ENCODE measurements around the gene HSF2BP.

- TF ChIP-seq CREB1 (IDR thresholded peaks at IDR 0.05) = no peak
- TF ChIP-seq EZH2 (IDR thresholded peaks at IDR 0.05; ENCODE audit: low read depth, low read length, severe bottlenecking) = no peak
- no peak for TF ChIP-seq JUND (IDR thresholded peaks at IDR 0.05; ENCODE audit: low read length)
- no peak for TF ChIP-seq MAX (IDR thresholded peaks at IDR 0.05)
- TF ChIP-seq TBP (IDR thresholded peaks at IDR 0.05; ENCODE audit: low read depth, low read length) = no peak
Observed at GRCh38 chr21:43619344-43619743, 39.9 kb downstream of the HSF2BP start.
